Measurements from ENCODE around the gene SPTBN1.

DNA sequence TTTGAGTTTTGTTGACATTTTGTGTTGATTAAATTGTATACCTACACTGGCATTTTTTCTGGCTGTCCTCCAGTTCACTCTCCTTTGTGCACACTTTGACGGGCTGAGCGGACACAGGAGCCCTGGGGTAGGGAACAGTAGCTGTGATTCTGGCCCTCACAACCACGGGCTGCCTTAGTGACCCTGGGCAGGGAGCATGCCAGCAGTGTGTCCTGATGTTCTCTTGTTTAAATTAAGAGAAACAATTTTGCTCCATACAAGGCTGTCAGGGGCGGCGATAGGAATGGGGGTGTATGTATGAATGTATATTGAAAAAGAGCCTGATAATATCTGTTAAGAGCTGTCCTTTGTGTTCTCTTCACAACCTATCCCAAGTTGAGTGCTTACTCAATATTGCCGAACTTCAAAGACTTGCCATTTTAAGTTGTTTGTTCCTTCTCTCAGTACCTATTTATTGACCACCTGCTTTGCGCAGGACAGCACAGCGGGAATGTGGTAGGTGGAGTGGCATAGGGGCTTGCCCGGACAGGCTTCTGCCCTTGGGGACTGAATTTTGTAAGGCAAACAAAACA is 163.6 kb downstream of the SPTBN1 start:
- TF ChIP-seq, protein P1, sequence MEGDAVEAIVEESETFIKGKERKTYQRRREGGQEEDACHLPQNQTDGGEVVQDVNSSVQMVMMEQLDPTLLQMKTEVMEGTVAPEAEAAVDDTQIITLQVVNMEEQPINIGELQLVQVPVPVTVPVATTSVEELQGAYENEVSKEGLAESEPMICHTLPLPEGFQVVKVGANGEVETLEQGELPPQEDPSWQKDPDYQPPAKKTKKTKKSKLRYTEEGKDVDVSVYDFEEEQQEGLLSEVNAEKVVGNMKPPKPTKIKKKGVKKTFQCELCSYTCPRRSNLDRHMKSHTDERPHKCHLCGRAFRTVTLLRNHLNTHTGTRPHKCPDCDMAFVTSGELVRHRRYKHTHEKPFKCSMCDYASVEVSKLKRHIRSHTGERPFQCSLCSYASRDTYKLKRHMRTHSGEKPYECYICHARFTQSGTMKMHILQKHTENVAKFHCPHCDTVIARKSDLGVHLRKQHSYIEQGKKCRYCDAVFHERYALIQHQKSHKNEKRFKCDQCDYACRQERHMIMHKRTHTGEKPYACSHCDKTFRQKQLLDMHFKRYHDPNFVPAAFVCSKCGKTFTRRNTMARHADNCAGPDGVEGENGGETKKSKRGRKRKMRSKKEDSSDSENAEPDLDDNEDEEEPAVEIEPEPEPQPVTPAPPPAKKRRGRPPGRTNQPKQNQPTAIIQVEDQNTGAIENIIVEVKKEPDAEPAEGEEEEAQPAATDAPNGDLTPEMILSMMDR (IDR thresholded peaks at IDR 0.05), result no peak
- TF ChIP-seq POLR2A (IDR thresholded peaks at IDR 0.05), result no peak
